Breast epithelium (tissue), 3 donors: Measurements from ENCODE around the gene RBP3.

Experiments
- POLR2A ChIP-seq: fragments of 450-650 bp; IDR thresholded peaks from one replicate; pipeline ENCODE4 v1.6.1; 2016; ENCODE audit warnings: antibody characterized with exemption, mild to moderate bottlenecking, moderate library complexity
- POLR2AphosphoS5 ChIP-seq, 3 donors: sonication (generic); formaldehyde crosslinking; IDR thresholded peaks; one replicate each; pipeline ENCODE4 v1.6.1; 2017; ENCODE audit warnings: antibody characterized with exemption in 3 of 3
- TF ChIP-seq, protein P1 (sequence below), 3 donors: fragments of 450-650 bp; IDR thresholded peaks; one replicate each; pipeline ENCODE4 v1.5.1; 2016 to 2017; ENCODE audit warnings: antibody characterized with exemption in 3 of 3, mild to moderate bottlenecking in 3 of 3, moderate library complexity in 3 of 3

DNA sequence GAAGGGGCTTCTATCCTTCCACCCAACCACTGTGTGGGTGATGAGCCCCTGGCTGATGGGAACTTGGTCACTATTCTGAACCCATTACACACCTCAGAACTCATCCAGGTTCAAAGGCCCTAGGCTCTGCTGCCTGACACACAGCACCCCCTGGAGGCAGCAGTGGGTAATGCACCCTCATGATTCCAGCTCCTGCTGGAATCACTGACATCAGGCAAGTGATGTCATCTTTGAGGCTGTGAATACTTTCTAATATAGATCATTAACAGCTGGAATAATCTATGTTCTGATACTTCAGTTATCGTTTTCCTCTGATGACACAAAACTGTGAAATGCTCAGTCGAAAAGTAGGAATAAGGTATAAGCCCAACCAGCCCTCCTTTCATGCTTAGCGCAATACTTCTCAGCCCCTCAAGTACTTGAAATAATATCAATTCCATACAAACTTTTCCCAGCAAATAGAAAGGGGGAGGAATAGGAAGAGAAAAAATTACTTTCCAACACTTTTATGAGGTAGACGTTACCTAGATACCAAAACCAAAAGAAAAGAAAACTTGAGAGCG, 7.5 kb upstream of the RBP3 start:
- TF ChIP-seq POLR2AphosphoS5 (IDR thresholded peaks at IDR 0.05) (no peak), POLR2A (no peak)
- TF ChIP-seq, protein P1, sequence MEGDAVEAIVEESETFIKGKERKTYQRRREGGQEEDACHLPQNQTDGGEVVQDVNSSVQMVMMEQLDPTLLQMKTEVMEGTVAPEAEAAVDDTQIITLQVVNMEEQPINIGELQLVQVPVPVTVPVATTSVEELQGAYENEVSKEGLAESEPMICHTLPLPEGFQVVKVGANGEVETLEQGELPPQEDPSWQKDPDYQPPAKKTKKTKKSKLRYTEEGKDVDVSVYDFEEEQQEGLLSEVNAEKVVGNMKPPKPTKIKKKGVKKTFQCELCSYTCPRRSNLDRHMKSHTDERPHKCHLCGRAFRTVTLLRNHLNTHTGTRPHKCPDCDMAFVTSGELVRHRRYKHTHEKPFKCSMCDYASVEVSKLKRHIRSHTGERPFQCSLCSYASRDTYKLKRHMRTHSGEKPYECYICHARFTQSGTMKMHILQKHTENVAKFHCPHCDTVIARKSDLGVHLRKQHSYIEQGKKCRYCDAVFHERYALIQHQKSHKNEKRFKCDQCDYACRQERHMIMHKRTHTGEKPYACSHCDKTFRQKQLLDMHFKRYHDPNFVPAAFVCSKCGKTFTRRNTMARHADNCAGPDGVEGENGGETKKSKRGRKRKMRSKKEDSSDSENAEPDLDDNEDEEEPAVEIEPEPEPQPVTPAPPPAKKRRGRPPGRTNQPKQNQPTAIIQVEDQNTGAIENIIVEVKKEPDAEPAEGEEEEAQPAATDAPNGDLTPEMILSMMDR (IDR thresholded peaks at IDR 0.05) = peak; percentile 58 to 84 (median 59)
